ENCODE results near the gene BARHL1.

The BARHL1 gene

GRCh38 chr9:132584601-132585560, 2.5 kb downstream of the BARHL1 start:
- in situ Hi-C loops (cut with HindIII; ENCODE audit: low pct_unique_long_range_greater_than_20kb, low sequenced_read_pairs): no loop called here
- no peak for TF ChIP-seq JUND (IDR thresholded peaks at IDR 0.05; ENCODE audit: low read depth)
- no peak for DNase-seq (ENCODE audit: low read depth in 1 of 2, low spot score in 1 of 2)

GRCh38 chr9:132585954-132586829, 3.8 kb downstream of the BARHL1 start:
- in situ Hi-C loops (cut with HindIII; ENCODE audit: low pct_unique_long_range_greater_than_20kb, low sequenced_read_pairs): no loop called here
- DNase-seq (ENCODE audit: low read depth in 1 of 2, low spot score in 1 of 2): no peak
- TF ChIP-seq JUND (IDR thresholded peaks at IDR 0.05; ENCODE audit: low read depth): no peak

GRCh38 chr9:132586830-132587591, 4.6 kb downstream of the BARHL1 start:
- no peak for TF ChIP-seq JUND (IDR thresholded peaks at IDR 0.05; ENCODE audit: low read depth)
- DNase-seq (ENCODE audit: low read depth in 1 of 2, low spot score in 1 of 2): no peak
- in situ Hi-C loops (cut with HindIII; ENCODE audit: low pct_unique_long_range_greater_than_20kb, low sequenced_read_pairs): no loop called here

GRCh38 chr9:132587592-132587955, 5.2 kb downstream of the BARHL1 start:
- no peak for TF ChIP-seq JUND (IDR thresholded peaks at IDR 0.05; ENCODE audit: low read depth)
- DNase-seq (ENCODE audit: low read depth in 1 of 2, low spot score in 1 of 2): no peak
- in situ Hi-C loops (cut with HindIII; ENCODE audit: low pct_unique_long_range_greater_than_20kb, low sequenced_read_pairs): no loop called here

GRCh38 chr9:132588098-132588497, 5.7 kb downstream of the BARHL1 start:
- DNase-seq (ENCODE audit: low read depth in 1 of 2, low spot score in 1 of 2): no peak
- no peak for TF ChIP-seq JUND (IDR thresholded peaks at IDR 0.05; ENCODE audit: low read depth)
- in situ Hi-C loops (cut with HindIII; ENCODE audit: low pct_unique_long_range_greater_than_20kb, low sequenced_read_pairs): no loop called here

GRCh38 chr9:132588501-132589147, 6.2 kb downstream of the BARHL1 start:
- DNase-seq (ENCODE audit: low read depth in 1 of 2, low spot score in 1 of 2): no peak
- TF ChIP-seq JUND (IDR thresholded peaks at IDR 0.05; ENCODE audit: low read depth): no peak
- in situ Hi-C loops (cut with HindIII; ENCODE audit: low pct_unique_long_range_greater_than_20kb, low sequenced_read_pairs): no loop called here

GRCh38 chr9:132589148-132590036, 7.0 kb downstream of the BARHL1 start:
- DNase-seq (ENCODE audit: low read depth in 1 of 2, low spot score in 1 of 2): no peak
- TF ChIP-seq JUND (IDR thresholded peaks at IDR 0.05; ENCODE audit: low read depth): no peak
- in situ Hi-C loops (cut with HindIII; ENCODE audit: low pct_unique_long_range_greater_than_20kb, low sequenced_read_pairs): no loop called here

GRCh38 chr9:132590037-132590317, 7.6 kb downstream of the BARHL1 start:
- TF ChIP-seq JUND (IDR thresholded peaks at IDR 0.05; ENCODE audit: low read depth): no peak
- no peak for DNase-seq (ENCODE audit: low read depth in 1 of 2, low spot score in 1 of 2)
- in situ Hi-C loops (cut with HindIII; ENCODE audit: low pct_unique_long_range_greater_than_20kb, low sequenced_read_pairs): no loop called here

GRCh38 chr9:132590318-132591182, 8.1 kb downstream of the BARHL1 start:
- DNase-seq (ENCODE audit: low read depth in 1 of 2, low spot score in 1 of 2): no peak
- in situ Hi-C loops (cut with HindIII; ENCODE audit: low pct_unique_long_range_greater_than_20kb, low sequenced_read_pairs): no loop called here
- TF ChIP-seq JUND (IDR thresholded peaks at IDR 0.05; ENCODE audit: low read depth): no peak

GRCh38 chr9:132591244-132591643, 8.8 kb downstream of the BARHL1 start:
- DNase-seq (ENCODE audit: low read depth in 1 of 2, low spot score in 1 of 2): no peak
- TF ChIP-seq JUND (IDR thresholded peaks at IDR 0.05; ENCODE audit: low read depth): no peak
- in situ Hi-C loops (cut with HindIII; ENCODE audit: low pct_unique_long_range_greater_than_20kb, low sequenced_read_pairs): no loop called here

Measured in T47D (cell line).